GM21576 (cell line): ENCODE data around the gene RPL32.
"Not testable (repeated sequence)": the region's sequence is repeated elsewhere in the genome, so short reads cannot be mapped to it uniquely, and the experiment has no call there.

ENCODE experiments used
- ATAC-seq: cut with Tn5 transposase; IDR thresholded peaks from one replicate; pipeline ENCODE4 v1.9.1; 2021; ENCODE audit warnings: mild to moderate bottlenecking, moderate library complexity; ENCODE audit not compliant: unreplicated experiment

RPL32 gene

DNA sequence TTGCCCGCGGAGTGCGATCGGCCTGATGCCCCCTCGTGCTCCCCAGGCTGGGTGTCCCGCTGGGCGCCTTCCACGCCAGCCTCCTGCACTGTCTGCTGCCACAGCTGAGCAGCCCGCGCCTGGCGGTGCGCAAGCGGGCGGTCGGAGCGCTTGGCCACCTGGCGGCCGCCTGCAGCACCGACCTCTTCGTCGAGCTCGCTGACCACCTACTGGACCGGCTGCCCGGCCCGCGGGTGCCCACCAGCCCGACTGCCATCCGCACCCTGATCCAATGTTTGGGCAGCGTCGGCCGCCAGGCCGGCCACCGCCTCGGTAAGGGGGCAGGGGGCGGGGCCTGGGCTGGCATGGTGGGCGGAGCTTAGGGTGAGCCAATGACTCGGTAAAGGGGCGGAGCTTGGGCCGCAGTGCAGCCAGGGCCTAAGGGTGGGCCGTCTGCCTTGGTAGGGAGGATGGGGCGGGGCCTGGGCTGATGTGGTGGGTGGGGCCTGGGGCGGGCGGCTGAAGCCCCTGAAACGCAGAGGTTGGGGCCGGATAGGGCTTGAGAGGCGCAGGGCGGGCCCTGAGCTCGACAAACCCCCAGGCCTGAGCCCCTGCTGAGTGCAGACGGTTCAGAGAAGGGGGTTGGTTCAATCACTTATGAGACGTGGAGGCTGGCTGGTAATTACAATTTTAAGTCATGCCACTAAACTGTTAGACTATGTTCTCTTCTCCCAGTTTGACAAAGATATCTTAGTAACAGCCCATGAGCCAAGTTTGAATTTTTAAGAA, 31.2 kb downstream of the RPL32 start:
- ATAC-seq, result peak; percentile 99

DNA sequence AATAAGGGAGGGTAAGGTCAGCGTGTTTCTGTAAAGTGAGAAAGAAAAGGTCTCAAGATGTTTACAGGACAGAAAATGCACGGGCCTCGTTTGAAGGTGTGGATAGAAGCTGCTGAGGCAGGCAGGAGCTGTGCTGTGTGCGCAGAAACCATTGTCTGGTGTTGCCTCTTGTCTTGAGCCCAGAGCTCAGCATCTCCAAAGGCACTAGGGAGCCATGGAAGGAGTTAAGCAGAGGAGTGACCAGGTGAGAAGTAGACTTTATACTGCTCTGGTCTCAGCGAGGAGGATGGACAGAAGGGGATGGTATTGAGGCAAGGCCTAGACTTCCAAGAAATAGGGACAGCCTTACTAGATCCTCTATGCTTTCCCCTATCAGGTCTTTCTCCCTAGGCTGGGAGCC, 31.9 kb downstream of the RPL32 start:
- no peak for ATAC-seq

DNA sequence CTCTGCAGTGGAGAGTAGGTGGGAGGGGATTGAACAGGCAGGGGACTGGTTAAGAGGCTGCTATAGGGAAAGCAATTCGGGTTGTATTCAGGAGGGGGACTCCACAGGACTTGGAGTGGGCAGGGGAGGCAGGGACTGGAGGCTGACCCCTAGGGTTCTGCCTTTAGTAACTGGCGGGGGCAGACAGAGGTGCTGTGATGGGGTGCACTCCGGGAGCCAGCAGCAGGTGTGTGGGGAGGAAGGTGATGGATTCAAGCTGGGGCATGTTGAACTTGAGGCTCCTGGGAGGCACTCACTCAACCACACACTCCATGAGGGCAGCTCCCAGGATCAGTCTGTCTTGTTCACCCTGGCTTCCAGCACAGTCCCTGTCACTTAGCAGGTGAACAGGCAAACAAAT, 32.4 kb downstream of the RPL32 start:
- no peak for ATAC-seq

DNA sequence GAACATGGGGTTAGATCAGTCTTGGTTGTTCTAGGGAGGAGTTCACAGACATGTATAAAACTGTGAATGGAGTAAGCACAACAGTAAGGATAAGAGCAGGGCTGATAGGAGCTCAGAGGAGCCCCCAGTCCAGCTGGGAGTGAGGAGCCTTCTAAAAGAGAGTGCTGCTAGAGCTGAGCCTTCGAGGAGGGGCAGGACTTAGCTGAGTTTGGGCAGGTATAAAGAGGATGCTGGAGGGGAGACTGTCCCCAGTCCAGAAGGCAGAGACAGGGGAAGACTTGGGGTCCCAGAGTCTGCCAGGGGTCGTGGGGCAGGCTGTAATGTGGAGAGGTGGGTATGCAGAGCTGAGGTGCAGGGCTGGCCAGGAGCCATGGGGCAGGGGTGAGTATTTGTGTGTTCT, 32.8 kb downstream of the RPL32 start:
- no peak for ATAC-seq

DNA sequence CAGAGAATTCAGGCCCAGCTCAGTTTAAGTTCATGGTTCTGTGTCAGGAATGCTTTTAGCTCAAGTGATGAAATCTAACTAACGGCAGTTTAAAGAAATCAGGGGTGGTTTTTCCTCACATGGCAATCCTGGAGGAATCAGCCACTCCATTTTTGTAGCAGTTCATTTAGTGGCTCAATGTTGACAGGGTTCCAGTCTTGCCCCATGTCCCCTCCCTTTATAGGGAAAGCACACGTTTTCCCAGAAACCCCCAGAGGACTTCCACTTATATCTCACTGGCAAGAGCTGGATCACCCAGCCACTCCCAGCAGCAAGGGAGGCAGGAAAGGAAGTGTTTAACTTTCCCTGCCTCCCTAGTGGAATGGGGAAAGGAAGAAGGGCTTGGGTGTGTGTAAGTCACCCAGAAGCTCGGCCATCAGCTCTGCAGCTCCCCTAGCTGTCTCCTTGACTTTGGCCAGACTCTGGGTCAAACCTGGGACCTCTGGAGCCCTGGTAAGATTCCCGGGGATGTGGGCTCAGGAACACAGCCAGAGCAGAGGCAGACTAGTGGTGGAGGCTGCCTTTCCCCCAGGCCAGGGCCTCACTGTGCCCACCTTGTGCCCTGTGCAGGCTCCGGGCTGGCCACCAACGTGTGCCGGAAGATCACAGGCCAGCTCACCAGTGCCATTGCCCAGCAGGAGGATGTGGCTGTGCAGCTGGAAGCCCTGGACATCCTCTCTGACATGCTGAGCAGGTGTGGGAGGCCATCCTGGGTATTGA, 33.6 kb downstream of the RPL32 start:
- ATAC-seq, result no peak

DNA sequence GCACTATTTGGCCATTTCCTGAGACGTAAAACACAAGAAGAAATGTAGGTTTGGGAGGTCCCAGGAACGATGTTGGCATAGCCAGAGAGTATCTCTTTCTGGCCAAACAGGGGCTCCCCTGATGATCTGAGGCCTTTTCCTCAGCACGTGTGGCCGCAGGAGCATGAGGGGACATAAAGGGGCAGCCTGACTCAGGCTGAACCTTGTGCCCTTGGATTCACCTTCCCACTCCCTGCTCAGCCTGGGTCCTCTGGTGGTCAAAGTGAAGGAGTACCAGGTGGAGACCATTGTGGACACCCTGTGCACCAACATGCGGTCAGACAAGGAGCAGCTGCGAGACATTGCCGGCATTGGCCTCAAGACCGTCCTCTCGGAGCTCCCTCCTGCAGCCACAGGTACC, 34.3 kb downstream of the RPL32 start:
- no peak for ATAC-seq

DNA sequence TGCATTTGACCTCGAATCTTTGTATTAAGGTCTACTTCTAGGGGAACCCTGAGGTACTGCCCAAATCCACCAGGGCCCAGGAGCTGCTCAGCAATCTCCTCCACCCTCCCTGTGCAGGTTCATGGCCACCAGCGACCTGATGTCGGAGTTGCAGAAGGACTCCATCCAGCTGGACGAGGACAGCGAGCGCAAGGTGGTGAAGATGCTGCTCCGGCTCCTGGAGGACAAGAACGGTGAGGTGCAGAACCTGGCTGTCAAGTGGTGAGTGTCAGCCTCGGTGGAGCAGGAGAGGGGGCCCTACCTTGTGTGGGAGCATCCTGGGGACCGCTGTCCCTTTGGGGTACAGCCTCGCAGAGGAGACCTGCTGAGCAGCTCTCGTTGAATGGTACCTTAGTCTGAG, 38.0 kb downstream of the RPL32 start:
- ATAC-seq, result no peak

DNA sequence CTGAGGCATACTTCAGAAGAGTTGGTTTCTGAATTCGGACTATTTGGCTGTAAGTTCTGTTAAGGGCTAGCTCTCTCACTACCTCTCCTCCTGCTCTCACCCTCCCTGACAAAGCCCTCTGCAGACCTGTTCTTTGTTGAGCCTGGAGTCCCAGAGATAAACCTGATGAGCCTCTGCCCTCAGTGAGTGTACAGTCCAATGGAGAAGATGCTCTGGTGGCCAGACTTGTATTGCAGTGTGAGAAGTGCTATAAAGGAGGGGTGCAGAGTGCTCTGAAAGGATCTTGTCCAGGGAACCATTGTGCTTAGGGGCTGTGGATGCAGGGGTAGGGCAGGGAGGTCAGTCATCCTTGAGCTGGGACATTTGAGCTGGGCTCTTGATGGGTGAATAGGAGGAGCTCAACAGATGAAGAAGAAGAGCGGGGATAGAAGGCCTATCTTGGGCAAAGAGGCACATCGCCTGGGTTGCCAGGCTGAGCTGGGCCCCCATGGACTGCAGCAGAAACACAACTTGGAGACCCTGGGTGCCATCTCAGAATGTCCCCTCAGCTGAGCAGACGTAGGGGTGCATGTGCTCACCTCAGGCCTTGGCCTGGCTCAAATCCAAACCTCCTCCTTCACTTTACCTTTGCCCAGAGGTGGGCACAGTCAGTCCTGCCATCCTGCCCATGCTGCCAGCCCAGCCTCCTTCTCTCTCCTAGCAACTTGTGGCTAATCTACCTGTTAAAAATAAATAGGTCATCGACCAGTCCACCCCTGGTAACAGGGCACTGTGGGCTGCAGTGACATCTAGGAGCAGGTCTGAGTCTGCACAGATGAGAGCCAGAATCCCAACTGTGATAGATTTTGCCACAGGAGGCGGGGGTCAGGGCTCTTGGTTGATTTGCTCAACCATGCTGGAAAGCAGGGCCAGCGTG, 41.6 kb downstream of the RPL32 start:
- no peak for ATAC-seq

DNA sequence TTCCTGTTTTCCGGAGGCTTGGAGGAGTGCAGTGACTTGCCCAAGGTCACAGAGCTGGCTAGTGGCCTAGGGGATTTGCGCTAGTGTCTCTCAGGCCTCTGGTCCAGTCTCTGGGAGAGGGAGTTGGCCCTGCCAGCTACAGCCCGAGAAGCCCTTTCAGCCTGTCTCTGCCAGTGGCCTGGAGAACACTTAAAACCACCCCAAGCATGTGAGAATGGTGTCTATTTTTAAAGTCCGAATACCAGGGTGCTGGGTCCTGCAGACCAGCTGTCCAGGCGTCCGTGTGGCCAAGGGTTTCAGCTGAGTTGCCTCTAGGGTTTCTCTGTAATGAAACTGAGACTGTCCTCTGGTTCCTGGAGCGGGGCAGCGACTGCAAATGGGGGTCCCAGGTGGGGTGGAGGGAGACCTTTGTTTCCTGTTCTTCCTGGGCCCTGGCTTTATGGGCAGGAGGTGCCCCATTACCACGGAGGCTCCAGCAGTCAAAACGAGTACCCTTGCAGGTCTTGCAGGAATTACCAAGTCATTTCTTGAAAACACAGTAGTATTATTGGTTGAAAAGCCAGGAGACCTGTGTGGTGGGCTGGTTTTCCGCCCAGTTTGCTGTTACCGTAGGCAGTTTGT, 42.7 kb downstream of the RPL32 start:
- no peak for ATAC-seq

DNA sequence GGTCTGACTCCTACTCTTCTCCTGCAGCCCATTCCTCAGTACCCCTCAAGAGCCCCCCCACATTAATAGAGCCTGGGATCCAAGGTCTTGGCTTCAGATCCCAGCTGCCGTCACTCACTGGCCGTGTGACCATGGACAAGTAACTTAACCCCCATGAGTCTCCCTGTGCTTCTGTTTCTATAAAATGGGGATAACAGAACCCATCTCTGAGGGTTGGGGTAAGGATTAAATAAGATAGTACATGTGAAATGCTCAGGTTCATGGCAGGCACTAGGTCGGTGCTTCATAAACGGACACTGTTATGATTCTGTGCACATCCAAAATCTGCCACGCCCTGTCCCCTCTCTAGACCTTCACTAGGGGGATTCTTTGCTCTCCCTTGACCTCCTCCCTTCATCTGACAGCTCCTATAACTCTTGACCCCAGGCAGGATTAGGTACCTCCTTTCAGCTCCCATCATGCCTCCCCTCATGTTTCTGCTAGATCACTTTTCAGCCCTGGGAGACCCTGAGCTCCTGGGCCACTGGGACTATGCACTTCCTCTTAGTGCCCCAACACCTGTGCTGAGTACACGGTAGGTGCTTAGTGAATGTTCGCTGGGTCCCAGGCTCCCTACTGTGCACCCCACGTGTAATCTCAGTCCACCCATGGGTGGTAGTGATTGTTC, 43.3 kb downstream of the RPL32 start:
- no peak for ATAC-seq

DNA sequence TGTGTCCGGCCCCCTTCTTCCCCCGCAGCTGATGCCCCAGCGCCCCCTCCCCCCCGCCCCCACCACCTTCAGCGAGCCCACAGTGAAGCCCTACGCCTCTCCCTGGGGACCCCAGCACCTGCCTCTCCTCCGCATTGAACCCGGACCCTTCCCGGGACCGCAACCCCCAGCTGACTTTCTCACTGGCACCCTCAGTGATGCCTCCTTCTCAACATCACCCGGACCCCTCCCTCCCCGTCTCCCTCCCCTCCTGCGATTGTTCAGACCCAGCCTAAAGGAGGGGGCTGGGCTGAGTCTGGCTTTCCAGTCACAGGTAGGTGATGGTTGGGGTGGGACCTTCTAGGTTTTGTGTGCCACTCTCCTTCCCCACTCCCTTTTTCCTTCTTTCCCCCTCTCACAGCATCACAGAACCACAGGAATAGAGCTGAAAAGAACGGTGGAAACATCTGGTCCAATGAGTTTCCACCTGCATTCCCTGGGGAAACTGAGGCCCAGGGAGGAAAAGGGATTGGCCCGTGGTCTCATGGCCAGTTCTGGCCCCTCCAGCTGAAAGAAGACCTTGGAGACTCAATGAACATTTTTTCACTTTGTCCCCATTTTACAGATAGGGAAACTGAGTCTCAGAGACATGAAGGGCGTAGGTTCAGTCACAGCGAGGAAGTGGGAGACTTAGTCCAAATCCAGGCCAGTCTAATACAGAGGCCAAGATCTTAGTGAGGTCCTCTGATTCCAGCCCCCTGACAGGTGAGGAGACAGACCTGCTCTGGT, 44.1 kb downstream of the RPL32 start:
- ATAC-seq, result no peak

DNA sequence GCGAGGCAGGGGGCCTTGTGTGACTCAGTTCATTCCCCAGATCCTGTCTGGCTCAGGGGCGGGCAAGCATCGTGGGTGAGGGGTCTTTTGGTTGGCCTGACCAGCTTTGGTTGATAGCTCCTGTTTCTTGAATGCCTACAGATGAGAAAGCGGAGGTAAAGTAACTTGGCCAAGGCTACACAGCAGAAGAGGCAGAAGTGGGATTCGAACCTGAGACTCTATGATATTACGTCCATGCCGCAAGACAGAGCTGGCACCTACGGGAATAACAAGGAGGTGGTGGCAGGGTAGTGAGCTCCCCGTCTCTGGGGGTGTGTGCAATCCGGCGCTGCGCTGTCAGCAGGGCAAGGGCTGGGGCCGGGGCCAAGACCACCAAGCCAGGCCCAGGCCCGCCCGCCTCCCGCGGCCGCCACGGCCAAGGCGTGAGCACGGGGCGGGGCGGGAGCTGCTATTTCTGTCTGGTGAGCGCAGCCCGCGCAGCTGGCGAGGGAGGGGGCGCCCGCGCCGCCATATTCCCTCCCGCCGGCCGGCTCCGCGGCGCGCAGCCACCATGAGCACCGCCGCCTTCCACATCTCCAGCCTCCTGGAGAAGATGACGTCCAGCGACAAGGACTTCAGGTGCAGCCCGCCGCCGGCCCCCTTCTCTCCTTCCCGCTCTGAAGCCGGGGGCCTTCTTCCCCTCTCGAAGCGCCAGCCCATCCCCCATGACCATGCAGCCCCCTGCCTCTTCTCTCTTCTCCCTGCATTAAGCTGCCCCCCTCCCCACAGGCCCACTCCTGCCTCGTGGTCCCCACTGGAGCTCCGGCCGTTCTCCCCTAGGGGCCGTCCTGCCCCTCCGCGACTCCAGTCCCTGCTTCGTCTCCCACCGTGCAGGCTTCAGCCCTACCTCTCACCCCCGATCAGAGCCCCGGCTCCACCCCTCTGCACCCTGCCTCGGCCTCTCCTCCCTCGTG, 44.9 kb downstream of the RPL32 start, which contains the start of gene CAND2:
Gene CAND2 (plus strand): TSS at position 510 of the 953 bp plus-strand sequence. CDS start 41 bp downstream, at position 551.
- ATAC-seq, result no peak

DNA sequence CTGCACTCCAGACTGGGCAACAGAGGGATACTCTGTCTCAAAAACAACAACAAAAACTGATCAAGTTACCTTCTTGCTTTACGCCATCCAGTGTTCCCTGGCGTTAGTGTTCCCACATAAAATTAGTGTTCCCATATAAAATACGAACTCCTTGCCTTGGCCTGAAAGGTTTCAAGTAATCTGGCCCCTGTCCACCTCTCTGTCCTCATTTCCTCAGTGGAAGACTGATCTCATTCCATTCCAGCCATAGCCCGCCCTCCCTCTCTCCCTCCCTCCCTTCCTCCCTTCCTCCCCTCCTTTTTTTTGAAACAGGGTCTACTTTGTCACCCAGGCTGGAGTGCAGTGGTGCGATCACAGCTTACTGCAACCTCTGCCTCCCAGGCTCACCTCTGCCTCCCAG, 47.7 kb downstream of the RPL32 start:
- ATAC-seq, result no peak

DNA sequence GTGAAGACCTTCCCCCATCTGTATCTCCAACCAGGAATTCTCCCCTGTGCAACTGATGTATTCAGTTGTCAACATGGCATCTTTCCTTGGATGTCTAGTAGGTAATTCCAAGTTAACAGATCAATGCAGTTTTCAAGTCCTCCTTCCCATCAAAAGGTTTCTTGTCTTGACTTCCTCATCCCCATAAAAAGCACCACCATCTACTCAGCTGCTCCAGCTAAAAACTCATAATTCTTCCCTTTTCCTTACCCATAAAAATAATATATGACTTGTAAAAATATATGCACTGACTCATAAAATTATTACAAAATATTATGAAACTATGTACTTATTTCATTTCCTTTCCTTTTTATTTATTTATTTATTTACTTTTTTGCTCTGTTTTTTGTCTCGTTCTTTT, 49.9 kb downstream of the RPL32 start:
- ATAC-seq, result no peak

DNA sequence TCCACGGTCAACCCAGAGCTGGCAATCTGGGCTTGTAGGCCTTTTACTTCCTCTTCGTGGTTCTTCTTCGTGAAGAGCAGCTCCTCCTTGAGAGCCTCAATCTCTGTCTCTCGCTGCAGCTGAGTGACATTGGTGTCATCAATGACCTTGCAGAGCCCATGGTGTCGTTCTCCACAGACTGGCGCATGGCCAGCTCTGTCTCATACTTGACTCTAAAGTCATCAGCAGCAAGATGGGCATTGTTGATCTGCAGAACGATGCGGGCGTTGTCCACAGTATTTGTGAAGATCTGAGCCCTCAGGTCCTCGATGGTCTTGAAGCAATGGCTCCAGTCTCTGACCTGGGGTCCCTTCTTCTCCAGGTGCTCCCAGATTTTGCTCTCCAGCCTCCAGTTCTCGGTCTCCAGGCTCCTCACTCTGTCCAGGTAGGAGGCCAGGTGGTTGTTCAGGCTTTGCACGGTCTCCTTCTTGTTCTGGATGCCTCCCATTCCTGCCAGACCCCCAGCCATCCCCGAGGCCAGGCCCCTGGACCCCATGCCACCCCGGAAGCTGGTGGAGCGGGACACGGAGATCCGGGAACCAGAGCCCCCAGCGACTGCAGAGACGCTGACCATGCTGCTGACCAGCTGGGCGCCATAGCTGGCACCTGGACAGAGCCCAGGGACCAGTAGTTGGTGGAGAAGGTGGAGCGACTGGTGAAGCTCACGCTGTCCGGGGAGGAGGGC, 53.2 kb downstream of the RPL32 start:
- not testable (repeated sequence) for ATAC-seq

DNA sequence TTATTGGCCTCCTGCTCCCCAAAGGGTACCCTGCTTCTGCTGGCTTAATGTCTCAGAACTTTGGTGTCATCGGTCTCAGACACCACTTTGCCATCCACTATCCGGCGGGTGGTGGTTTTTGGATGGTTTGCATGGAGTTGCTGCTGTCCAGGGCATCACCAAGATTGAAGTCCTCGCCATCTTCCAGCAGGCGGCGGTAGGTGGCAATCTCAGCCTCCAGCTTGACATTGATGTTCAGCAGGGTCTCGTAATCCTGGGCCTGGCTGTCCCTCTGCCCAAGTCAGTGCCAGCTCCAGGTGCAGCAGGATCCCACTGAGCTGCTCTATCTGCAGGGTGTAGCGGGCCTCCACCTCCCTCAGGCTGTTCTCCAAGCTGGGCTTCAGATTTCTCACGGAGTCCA, 54.0 kb downstream of the RPL32 start:
- ATAC-seq, result not testable (repeated sequence)

DNA sequence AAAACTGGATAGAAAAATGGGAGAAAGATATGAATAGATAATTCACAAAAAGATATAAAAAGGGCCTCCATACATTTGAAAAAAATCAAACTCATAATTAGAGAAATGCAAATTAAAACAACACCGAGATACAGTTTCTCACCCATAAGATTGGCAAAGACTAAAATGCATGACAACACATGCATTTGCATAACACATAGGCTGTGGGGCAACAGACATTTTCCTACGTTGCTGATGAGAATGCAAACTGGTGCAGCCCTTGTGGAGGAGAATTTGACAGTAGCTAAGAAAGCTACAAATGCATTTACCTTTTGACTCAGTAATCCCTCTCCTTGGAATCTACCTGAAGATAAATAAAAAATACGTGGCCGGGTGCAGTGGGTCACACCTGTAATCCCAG, 56.3 kb downstream of the RPL32 start:
- ATAC-seq, result no peak
